Mesodermal cell (in vitro differentiated cells): ENCODE measurements around the gene PSMD1.
A peak's percentile ranks its signal among the peaks of the same experiment; 100 is the strongest.
"Not testable (repeated sequence)": the region's sequence is repeated elsewhere in the genome, so short reads cannot be mapped to it uniquely, and the experiment has no call there.

Experiments
- H3K27ac ChIP-seq: 2 replicates; pipeline ENCODE4 v1.7.0; 2013; ENCODE audit warnings: mild to moderate bottlenecking, low read depth, low read length, moderate library complexity; ENCODE audit not compliant: severe bottlenecking
- H3K36me3 ChIP-seq: 2 replicates; pipeline ENCODE4 v1.7.1; 2013; ENCODE audit warnings: mild to moderate bottlenecking, low read length, moderate library complexity; ENCODE audit not compliant: control insufficient read depth, insufficient read depth
- H3K4me1 ChIP-seq: one replicate; pipeline ENCODE4 v1.7.1; 2013; ENCODE audit warnings: mild to moderate bottlenecking, low read length; ENCODE audit not compliant: insufficient read depth, control insufficient read depth, poor library complexity, severe bottlenecking
- H3K4me3 ChIP-seq: 2 replicates; pipeline ENCODE4 v1.7.0; 2013; ENCODE audit warnings: low read length, control low read depth, mild to moderate bottlenecking; ENCODE audit not compliant: insufficient read depth, poor library complexity, severe bottlenecking; ENCODE audit errors: extremely low read depth
- H3K9me3 ChIP-seq: 2 replicates; pipeline ENCODE4 v1.7.1; 2013; ENCODE audit warnings: mild to moderate bottlenecking, low read length, moderate library complexity; ENCODE audit not compliant: control insufficient read depth
- WGBS, 2 experiments: methylation state at CpG; one replicate each; pipeline ENCODE4 v1.1.5; 2013; ENCODE audit warnings: missing lambda C conversion rate in 2 of 2; ENCODE audit not compliant: insufficient coverage in 2 of 2; 5-methylcytosine and 5-hydroxymethylcytosine counted together

PSMD1 gene

GRCh38 chr2:231094736-231095346 is 38.2 kb downstream of the PSMD1 start:
- Histone ChIP-seq H3K4me1 (no peaks in the 10 kb centered on the region), H3K4me3 (no peak overlapping the region), H3K9me3 (peaks cover 6% of the 10 kb centered on the region), H3K27ac (no peak overlapping the region), H3K36me3 (peaks cover 92% of the 10 kb centered on the region)
- 89 to 95% methylated on average over 2 to 3 of the region's 4 CpGs for WGBS, 2 experiments

- Histone ChIP-seq H3K9me3 (peaks cover 6% of the 10 kb centered on the region), H3K36me3 (peaks cover 62% of the 10 kb centered on the region), H3K4me3 (no peak overlapping the region), H3K4me1 (peaks cover 4% of the 10 kb centered on the region), H3K27ac (no peak overlapping the region)
- 77 to 100% methylated on average over 2 to 3 of the region's 8 CpGs for WGBS, 2 experiments
These were observed 43.3 kb downstream of the PSMD1 start for GRCh38 chr2:231099918-231100317.

- 83 to 94% methylated on average over 1 to 2 of the region's 2 CpGs for WGBS, 2 experiments
- Histone ChIP-seq H3K36me3 (peaks cover 58% of the 10 kb centered on the region), H3K27ac (peak overlapping the region; percentile 36)
- H3K4me3 ChIP-seq, H3K9me3 ChIP-seq, H3K4me1 ChIP-seq: not testable (repeated sequence)
These were observed 43.7 kb downstream of the PSMD1 start for GRCh38 chr2:231100321-231100720.

- no peak overlapping the region for H3K4me3 ChIP-seq
- peak overlapping the region; percentile 47 for H3K27ac ChIP-seq
- H3K36me3 ChIP-seq = peaks cover 52% of the 10 kb centered on the region
- peaks cover 6% of the 10 kb centered on the region for H3K9me3 ChIP-seq
- 94 to 100% methylated on average over 1 to 2 of the region's 4 CpGs for WGBS, 2 experiments
- H3K4me1 ChIP-seq = peaks cover 4% of the 10 kb centered on the region
These were observed 44.3 kb downstream of the PSMD1 start for GRCh38 chr2:231100990-231101389.

GRCh38 chr2:231102772-231103171 is 46.1 kb downstream of the PSMD1 start:
- Histone ChIP-seq H3K36me3 (peaks cover 53% of the 10 kb centered on the region), H3K9me3 (peaks cover 6% of the 10 kb centered on the region), H3K4me1 (peaks cover 4% of the 10 kb centered on the region), H3K4me3 (no peak overlapping the region), H3K27ac (no peak overlapping the region)
- WGBS, 2 experiments = no CpG with 5 or more reads among the region's 2 CpGs

GRCh38 chr2:231104115-231104713 is 47.5 kb downstream of the PSMD1 start:
- Histone ChIP-seq H3K27ac (no peak overlapping the region), H3K4me3 (no peak overlapping the region), H3K36me3 (peaks cover 49% of the 10 kb centered on the region), H3K9me3 (peaks cover 6% of the 10 kb centered on the region), H3K4me1 (peaks cover 4% of the 10 kb centered on the region)
- WGBS, 2 experiments = no CpG with 5 or more reads among the region's 3 CpGs

GRCh38 chr2:231110551-231110950 is 53.9 kb downstream of the PSMD1 start:
- Histone ChIP-seq H3K27ac (no peak overlapping the region), H3K4me3 (no peak overlapping the region), H3K9me3 (no peaks in the 10 kb centered on the region), H3K36me3 (peaks cover 59% of the 10 kb centered on the region), H3K4me1 (peaks cover 10% of the 10 kb centered on the region)
- 100% methylated on average over 1 of the region's 1 CpG for WGBS, 2 experiments

- Histone ChIP-seq H3K36me3 (peaks cover 52% of the 10 kb centered on the region), H3K27ac (no peak overlapping the region)
- 100% methylated on average over 1 of the region's 1 CpG for WGBS, 2 experiments
These were observed 55.3 kb downstream of the PSMD1 start for GRCh38 chr2:231111987-231112386.

GRCh38 chr2:231113489-231113888 is 56.8 kb downstream of the PSMD1 start:
- H3K9me3 ChIP-seq = no peaks in the 10 kb centered on the region
- H3K27ac ChIP-seq = no peak overlapping the region
- H3K4me3 ChIP-seq = no peak overlapping the region
- WGBS, 2 experiments = 100% methylated on average over 2 of the region's 5 CpGs
- H3K4me1 ChIP-seq = peaks cover 10% of the 10 kb centered on the region
- peaks cover 41% of the 10 kb centered on the region for H3K36me3 ChIP-seq

More at GRCh38 chr2:231111987-231112386, 55.3 kb downstream of the PSMD1 start:
- Histone ChIP-seq H3K4me1 (peaks cover 10% of the 10 kb centered on the region), H3K9me3 (no peaks in the 10 kb centered on the region), H3K4me3 (no peak overlapping the region)

- peaks cover 30% of the 10 kb centered on the region for H3K36me3 ChIP-seq
- WGBS, 2 experiments = 89 to 95% methylated on average over 2 of the region's 2 CpGs
- no peak overlapping the region for H3K4me3 ChIP-seq
- H3K9me3 ChIP-seq = no peaks in the 10 kb centered on the region
- H3K27ac ChIP-seq = no peak overlapping the region
- H3K4me1 ChIP-seq = peaks cover 10% of the 10 kb centered on the region
These were observed 59.0 kb downstream of the PSMD1 start for GRCh38 chr2:231115651-231116050.

GRCh38 chr2:231117148-231117547 is 60.5 kb downstream of the PSMD1 start:
- H3K9me3 ChIP-seq = no peaks in the 10 kb centered on the region
- H3K36me3 ChIP-seq = peaks cover 18% of the 10 kb centered on the region
- no peak overlapping the region for H3K4me3 ChIP-seq
- no CpG with 5 or more reads among the region's 1 CpG for WGBS, 2 experiments
- H3K4me1 ChIP-seq = peaks cover 2% of the 10 kb centered on the region
- H3K27ac ChIP-seq = no peak overlapping the region
